GM10266 (cell line): ENCODE measurements around the gene ANAPC15.

ENCODE experiments used
- DNase-seq: peaks from one replicate; pipeline ENCODE4 v3.0.0; 2012; ENCODE audit errors: extremely low spot score
- TF ChIP-seq, protein P1 (sequence below): IDR thresholded peaks from 2 replicates; pipeline ENCODE4 v1.5.1; 2012; ENCODE audit warnings: mild to moderate bottlenecking, low read depth; ENCODE audit not compliant: control insufficient read depth, insufficient read depth; ENCODE audit errors: missing control alignments

ANAPC15 gene

DNA sequence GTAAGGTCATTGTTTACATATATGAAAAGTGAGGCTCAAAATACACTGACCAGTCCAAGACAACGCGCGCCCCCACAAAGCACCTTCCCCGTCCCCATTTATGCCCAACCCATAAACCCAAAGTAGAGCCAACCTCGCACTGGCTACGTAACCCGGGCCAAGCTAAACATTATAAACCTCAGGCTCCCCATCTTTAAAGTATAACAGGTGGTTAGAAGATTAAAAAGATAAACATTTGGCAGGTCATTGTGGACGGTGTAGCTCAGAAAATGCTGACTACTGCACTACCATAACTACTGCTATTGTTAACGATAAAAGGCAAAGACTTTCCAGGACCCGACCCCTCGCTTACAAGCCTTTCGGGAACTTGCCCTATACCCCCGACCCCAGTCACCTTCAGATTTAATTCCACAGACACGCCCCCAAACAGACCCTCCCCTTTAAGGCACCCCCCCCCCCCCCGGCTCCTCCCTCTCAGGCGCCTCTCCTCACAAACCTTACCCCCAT is 32.6 kb downstream of the ANAPC15 start:
- no peak for DNase-seq
- TF ChIP-seq, protein P1, sequence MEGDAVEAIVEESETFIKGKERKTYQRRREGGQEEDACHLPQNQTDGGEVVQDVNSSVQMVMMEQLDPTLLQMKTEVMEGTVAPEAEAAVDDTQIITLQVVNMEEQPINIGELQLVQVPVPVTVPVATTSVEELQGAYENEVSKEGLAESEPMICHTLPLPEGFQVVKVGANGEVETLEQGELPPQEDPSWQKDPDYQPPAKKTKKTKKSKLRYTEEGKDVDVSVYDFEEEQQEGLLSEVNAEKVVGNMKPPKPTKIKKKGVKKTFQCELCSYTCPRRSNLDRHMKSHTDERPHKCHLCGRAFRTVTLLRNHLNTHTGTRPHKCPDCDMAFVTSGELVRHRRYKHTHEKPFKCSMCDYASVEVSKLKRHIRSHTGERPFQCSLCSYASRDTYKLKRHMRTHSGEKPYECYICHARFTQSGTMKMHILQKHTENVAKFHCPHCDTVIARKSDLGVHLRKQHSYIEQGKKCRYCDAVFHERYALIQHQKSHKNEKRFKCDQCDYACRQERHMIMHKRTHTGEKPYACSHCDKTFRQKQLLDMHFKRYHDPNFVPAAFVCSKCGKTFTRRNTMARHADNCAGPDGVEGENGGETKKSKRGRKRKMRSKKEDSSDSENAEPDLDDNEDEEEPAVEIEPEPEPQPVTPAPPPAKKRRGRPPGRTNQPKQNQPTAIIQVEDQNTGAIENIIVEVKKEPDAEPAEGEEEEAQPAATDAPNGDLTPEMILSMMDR: no peak

GRCh38 chr11:72078477-72078876 is 34.0 kb downstream of the ANAPC15 start:
- no peak for DNase-seq
- TF ChIP-seq, protein P1: no peak

GRCh38 chr11:72075756-72076155 is 36.7 kb downstream of the ANAPC15 start:
- TF ChIP-seq, protein P1: no peak
- DNase-seq: no peak

DNA sequence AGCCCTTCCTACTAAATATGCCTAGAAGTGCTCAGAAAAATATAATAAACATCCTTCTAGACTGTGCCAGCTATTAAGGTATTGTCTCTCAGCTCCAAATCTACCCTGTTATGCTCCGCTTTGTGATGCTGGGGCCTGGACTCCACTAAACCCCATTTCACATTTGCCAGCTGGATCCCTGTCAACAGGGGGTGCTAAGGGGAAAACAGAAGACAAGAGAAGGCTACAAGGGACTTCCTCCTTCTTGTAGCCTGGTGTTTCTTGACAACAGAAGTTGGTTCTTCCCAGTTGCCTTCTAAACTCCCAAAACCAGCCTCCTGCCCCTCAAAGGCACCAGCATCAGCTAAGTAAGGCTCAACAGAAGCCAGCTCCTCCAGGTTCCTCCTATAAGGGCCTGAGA is 37.4 kb downstream of the ANAPC15 start:
- no peak for DNase-seq
- TF ChIP-seq, protein P1: peak; percentile 55

GRCh38 chr11:72072348-72072747 is 40.1 kb downstream of the ANAPC15 start:
- no peak for DNase-seq
- TF ChIP-seq, protein P1: no peak

- TF ChIP-seq, protein P1: no peak
- DNase-seq: no peak
Measured at GRCh38 chr11:72070491-72070890, 42.0 kb downstream of the ANAPC15 start.

- TF ChIP-seq, protein P1: no peak
- DNase-seq: no peak
Measured at GRCh38 chr11:72069787-72070251, 42.7 kb downstream of the ANAPC15 start.
